SK-N-SH (cell line): Measurements from ENCODE around the gene PSTPIP2. TPM values are rescaled to one million over a fixed set of nuclear protein-coding genes. Genes with fewer than 3 reads are reported as not detected.
"Not testable (repeated sequence)": the region's sequence is repeated elsewhere in the genome, so short reads cannot be mapped to it uniquely, and the experiment has no call there.

ENCODE experiments used
- CTCF ChIA-PET: fragments of 300-600, 350-600 bp; formaldehyde crosslinking; extraction: SDS; loops from one replicate; lab custom pipeline; 2021; lab: Yijun Ruan, JAX
- POLR2A ChIA-PET: fragments of 350-600 bp; sonication (Branson Sonifier 250); formaldehyde crosslinking; extraction: SDS; loops from one replicate; lab custom pipeline; 2020; ENCODE audit warnings: antibody characterized with exemption, inconsistent platforms; lab: Yijun Ruan, JAX
- DNase-seq: peaks from one replicate; pipeline ENCODE4 v3.0.0; 2012
- H2AFZ ChIP-seq: fragments of 200-600 bp; sonication (generic); 2 replicates; pipeline ENCODE4 v1.8.1; 2016; ENCODE audit warnings: antibody characterized with exemption, mild to moderate bottlenecking, low read depth
- H3F3A ChIP-seq: fragments of 200-600 bp; sonication (generic); replicated peaks from 2 replicates; pipeline ENCODE3; 2016; ENCODE audit warnings: antibody characterized with exemption, mild to moderate bottlenecking; ENCODE audit not compliant: insufficient read depth
- H3K27ac ChIP-seq, 2 experiments: fragments of 200-500 bp in 1 of 2; fragments of 200-600 bp in 1 of 2; sonication (Bioruptor generic) in 1 of 2; sonication (generic), shearing (Covaris generic) in 1 of 2; 2 replicates each; pipeline versions ENCODE4 v1.5.1 to v1.6.1; 2014 to 2016; ENCODE audit warnings: low read depth in 2 of 2, inconsistent platforms in 1 of 2, low read length in 1 of 2, mild to moderate bottlenecking in 1 of 2, mixed read lengths in 1 of 2
- H3K27me3 ChIP-seq: fragments of 200-600 bp; sonication (generic), shearing (Covaris generic); 2 replicates; pipeline ENCODE4 v1.6.1; 2016; ENCODE audit warnings: mixed run types; ENCODE audit not compliant: insufficient read depth
- H3K36me3 ChIP-seq, 2 experiments: fragments of 200-500 bp in 1 of 2; fragments of 200-600 bp in 1 of 2; sonication (Bioruptor generic) in 1 of 2; sonication (generic) in 1 of 2; replicated peaks in 1 of 2; 2 replicates each; pipeline versions ENCODE3 to v1.5.1; 2014 to 2016; ENCODE audit warnings: low read length in 1 of 2, mild to moderate bottlenecking in 1 of 2; ENCODE audit not compliant: insufficient read depth in 2 of 2, control insufficient read depth in 1 of 2
- H3K4me1 ChIP-seq, 2 experiments: fragments of 200-500 bp in 1 of 2; fragments of 200-600 bp in 1 of 2; sonication (Bioruptor generic) in 1 of 2; sonication (generic), shearing (Covaris generic) in 1 of 2; 2 replicates each; pipeline versions ENCODE4 v1.5.1 to v1.6.1; 2014 to 2016; ENCODE audit warnings: low read depth in 1 of 2, low read length in 1 of 2, mixed run types in 1 of 2; ENCODE audit not compliant: insufficient read depth in 2 of 2, control insufficient read depth in 1 of 2
- H3K4me2 ChIP-seq: fragments of 200-600 bp; sonication (generic), shearing (Covaris generic); 2 replicates; pipeline ENCODE4 v1.6.1; 2017; ENCODE audit warnings: mixed run types
- H3K4me3 ChIP-seq, 2 experiments: fragments of 200-500 bp in 1 of 2; fragments of 200-600 bp in 1 of 2; sonication (Bioruptor generic) in 1 of 2; sonication (generic), shearing (Covaris generic) in 1 of 2; 2 replicates each; pipeline versions ENCODE4 v1.5.1 to v1.8.1; 2014 to 2016; ENCODE audit warnings: low read depth in 2 of 2, inconsistent platforms in 1 of 2, low read length in 1 of 2, mild to moderate bottlenecking in 1 of 2, mixed read lengths in 1 of 2, moderate library complexity in 1 of 2
- H3K79me2 ChIP-seq: fragments of 200-600 bp; sonication (generic); 2 replicates; pipeline ENCODE4 v1.8.1; 2017; ENCODE audit warnings: mild to moderate bottlenecking; ENCODE audit not compliant: insufficient read depth
- H3K9ac ChIP-seq: fragments of 200-600 bp; sonication (generic); 2 replicates; pipeline ENCODE4 v1.6.1; 2017; ENCODE audit warnings: mixed run types
- H3K9me2 ChIP-seq: fragments of 200-600 bp; sonication (generic); 2 replicates; pipeline ENCODE4 v1.6.1; 2017; ENCODE audit warnings: mixed run types
- H3K9me3 ChIP-seq: fragments of 200-600 bp; sonication (generic); 2 replicates; pipeline ENCODE4 v1.6.1; 2017; ENCODE audit warnings: mixed run types, mild to moderate bottlenecking, moderate library complexity
- H4K20me1 ChIP-seq: fragments of 200-600 bp; sonication (generic); 2 replicates; pipeline ENCODE4 v1.6.1; 2017; ENCODE audit warnings: mild to moderate bottlenecking, mixed run types; ENCODE audit not compliant: insufficient read depth
- EP300 ChIP-seq, 2 experiments: IDR thresholded peaks; 2 replicates each; pipeline versions ENCODE4 v1.4.0 to v1.6.1; 2012; ENCODE audit warnings: borderline replicate concordance in 1 of 2, low read depth in 1 of 2, low read length in 1 of 2
- EZH2phosphoT487 ChIP-seq: fragments of 200-600 bp; sonication (generic); IDR thresholded peaks from 2 replicates; pipeline ENCODE4 v1.6.1; 2017; ENCODE audit warnings: low read depth, mixed run types, mild to moderate bottlenecking, antibody characterized with exemption, moderate library complexity, borderline replicate concordance
- FOSL2 ChIP-seq: IDR thresholded peaks from 2 replicates; pipeline ENCODE4 v1.4.0; 2012; ENCODE audit warnings: low read depth, mild to moderate bottlenecking, moderate library complexity, borderline replicate concordance
- MEF2A ChIP-seq: IDR thresholded peaks from 2 replicates; pipeline ENCODE4 v1.4.0; 2012; ENCODE audit warnings: low read depth, borderline replicate concordance
- MXI1 ChIP-seq: IDR thresholded peaks from 2 replicates; pipeline ENCODE4 v1.6.1; 2012; ENCODE audit warnings: mild to moderate bottlenecking, low read depth, low read length, improper control_type of control experiment
- NFIC ChIP-seq: IDR thresholded peaks from 2 replicates; pipeline ENCODE4 v1.4.0; 2012; ENCODE audit warnings: borderline replicate concordance
- POLR2AphosphoS5 ChIP-seq: IDR thresholded peaks from 2 replicates; pipeline ENCODE4 v1.6.1; 2012; ENCODE audit warnings: low read depth, low read length
- RCOR1 ChIP-seq: fragments of 150-350 bp; IDR thresholded peaks from 2 replicates; pipeline ENCODE4 v1.6.1; 2017; ENCODE audit warnings: antibody characterized with exemption, low read length
- RFX5 ChIP-seq: IDR thresholded peaks from 2 replicates; pipeline ENCODE4 v1.6.1; 2012; ENCODE audit warnings: mild to moderate bottlenecking, improper control_type of control experiment, low read length
- TEAD4 ChIP-seq: IDR thresholded peaks from 2 replicates; pipeline ENCODE4 v1.4.0; 2012; ENCODE audit warnings: mild to moderate bottlenecking, borderline replicate concordance; ENCODE audit not compliant: insufficient read depth
- WGBS: methylation state at CpG from one replicate; pipeline ENCODE4 v1.1.6; 2017; ENCODE audit warnings: low lambda C conversion rate; 5-methylcytosine and 5-hydroxymethylcytosine counted together
- polyA plus RNA-seq, 3 experiments: library from polyadenylated mRNA; depleted of rRNA; stranded (reverse); fragments of >200 nt; gene quantifications; 2 replicates each; pipeline ENCODE4 v1.2.3, GENCODE V29; 2012

Gene PSTPIP2
- polyA plus RNA-seq, 1 of the 3 experiments (the other 2 are of a cell fraction): 9.5 TPM

- Histone ChIP-seq H2AFZ (no peak overlapping the region), H4K20me1 (peaks cover 38% of the 10 kb centered on the region)
Measured at GRCh38 chr18:46096651-46097300, 24.7 kb upstream of the PSTPIP2 start.

GRCh38 chr18:46095532-46095931 is 23.5 kb upstream of the PSTPIP2 start:
- TF ChIP-seq RFX5 (no peak), MXI1 (no peak), NFIC (no peak), RCOR1 (no peak), FOSL2 (no peak)
- H4K20me1 ChIP-seq: peaks cover 38% of the 10 kb centered on the region
- H3K36me3 ChIP-seq: peaks cover 22 to 58% of the 10 kb centered on the region in 2 experiments
- WGBS: 95% methylated on average over 10 of the region's 10 CpGs
- no peak overlapping the region for H3K9ac ChIP-seq
- no peak overlapping the region for H3K27ac ChIP-seq
- peaks cover 9% of the 10 kb centered on the region for H3F3A ChIP-seq
- POLR2A ChIA-PET: no interaction called here
- H2AFZ ChIP-seq: no peak overlapping the region
- no peak overlapping the region for H3K4me2 ChIP-seq
- peaks cover 5 to 11% of the 10 kb centered on the region in 2 experiments; a peak in 2 of 4 replicates for H3K4me1 ChIP-seq
- no peaks in the 10 kb centered on the region for H3K9me2 ChIP-seq
- peaks cover 80% of the 10 kb centered on the region for H3K79me2 ChIP-seq
- DNase-seq: no peak
- no peaks in the 10 kb centered on the region for H3K9me3 ChIP-seq
- H3K27me3 ChIP-seq: no peaks in the 10 kb centered on the region
- no peak overlapping the region for H3K4me3 ChIP-seq
- CTCF ChIA-PET: no interaction called here

More at GRCh38 chr18:46096651-46097300, 24.7 kb upstream of the PSTPIP2 start:
- TF ChIP-seq MEF2A (no peak), EZH2phosphoT487 (no peak), FOSL2 (no peak), POLR2AphosphoS5 (no peak), EP300 (IDR thresholded peaks at IDR 0.05; ENCODE audit: borderline replicate concordance in 1 of 2, low read depth in 1 of 2, low read length in 1 of 2) (no peak), RFX5 (no peak), TEAD4 (no peak)
- TF ChIP-seq, all 33 proteins: peak for 0
- H3K4me2 ChIP-seq: peak overlapping the region; percentile 78
- peaks cover 5 to 11% of the 10 kb centered on the region in 2 experiments; a peak in 2 of 4 replicates for H3K4me1 ChIP-seq
- peaks cover 9 to 45% of the 10 kb centered on the region in 2 experiments for H3K36me3 ChIP-seq
- H3K27ac ChIP-seq: peak overlapping the region in 1 of 2 experiments; percentile 85; a peak in 1 of 4 replicates
- peak overlapping the region; percentile 68 to 91 for H3K4me3 ChIP-seq
- H3K79me2 ChIP-seq: peaks cover 67% of the 10 kb centered on the region
- peaks cover 9% of the 10 kb centered on the region for H3F3A ChIP-seq
- DNase-seq: no peak
- H3K9ac ChIP-seq: peak overlapping the region; percentile 91
- ChIA-PET CTCF (interaction anchor here (0.6 to 2.6 kb wide), 3 partner anchors 23 to 100 kb away, joined by 4 to 12 read pairs (median 7); a partner anchor contains a TSS), POLR2A (interaction anchor here (0.7 to 1.3 kb wide), 2 partner anchors 19 to 29 kb away, joined by 3 to 5 read pairs; no protein-coding TSS in a partner anchor)
- no peaks in the 10 kb centered on the region for H3K9me2 ChIP-seq
- no peaks in the 10 kb centered on the region for H3K27me3 ChIP-seq
- 28% methylated on average over 22 of the region's 22 CpGs for WGBS
- H3K9me3 ChIP-seq: no peaks in the 10 kb centered on the region

- H3K4me1 ChIP-seq, H3K27ac ChIP-seq, H3K9me2 ChIP-seq, H3K27me3 ChIP-seq, H3K4me3 ChIP-seq, H3K4me2 ChIP-seq, CTCF ChIA-PET, DNase-seq, POLR2A ChIA-PET, H4K20me1 ChIP-seq, H2AFZ ChIP-seq, H3K9me3 ChIP-seq, H3K9ac ChIP-seq: not testable (repeated sequence)
- peaks cover 82 to 98% of the 10 kb centered on the region in 2 experiments for H3K36me3 ChIP-seq
- 88% methylated on average over 8 of the region's 8 CpGs for WGBS
- peaks cover 28% of the 10 kb centered on the region for H3F3A ChIP-seq
- H3K79me2 ChIP-seq: peaks cover 58% of the 10 kb centered on the region
Measured at GRCh38 chr18:46088501-46088900, 16.4 kb upstream of the PSTPIP2 start.
